Neural progenitor cell (in vitro differentiated cells): ENCODE results near the gene SMCO1. TPM values are rescaled to one million over a fixed set of nuclear protein-coding genes. Genes with fewer than 3 reads are reported as not detected.

Experiments used
- DNase-seq: peaks from one replicate; pipeline ENCODE4 v3.0.0-alpha.2; 2016; ENCODE audit warnings: low spot score
- H2AFZ ChIP-seq: fragments of 200-600 bp; sonication (generic); replicated peaks from 2 replicates; pipeline ENCODE4 v1.6.1; 2016; ENCODE audit warnings: antibody characterized with exemption
- H3F3A ChIP-seq: fragments of 200-600 bp; sonication (generic); 2 replicates; pipeline ENCODE4 v1.6.1; 2016; ENCODE audit warnings: antibody characterized with exemption, low read depth
- H3K27ac ChIP-seq: fragments of 200-600 bp; sonication (generic); 2 replicates; pipeline ENCODE4 v1.5.1; 2016; ENCODE audit warnings: mild to moderate bottlenecking
- H3K27me3 ChIP-seq: fragments of 200-600 bp; sonication (generic); 2 replicates; pipeline ENCODE4 v1.6.1; 2016; ENCODE audit warnings: mild to moderate bottlenecking, moderate library complexity
- H3K36me3 ChIP-seq: fragments of 200-600 bp; sonication (generic); 2 replicates; pipeline ENCODE4 v1.5.1; 2016
- H3K4me1 ChIP-seq: fragments of 200-600 bp; sonication (generic); 2 replicates; pipeline ENCODE4 v1.6.1; 2016; ENCODE audit warnings: mixed run types
- H3K4me2 ChIP-seq: fragments of 200-600 bp; sonication (generic); 2 replicates; pipeline ENCODE4 v1.6.1; 2016
- H3K4me3 ChIP-seq: fragments of 200-600 bp; sonication (generic); 2 replicates; pipeline ENCODE4 v1.5.1; 2016
- H3K79me2 ChIP-seq: fragments of 200-600 bp; sonication (generic); 2 replicates; pipeline ENCODE4 v1.6.1; 2016; ENCODE audit warnings: low read depth
- H3K9ac ChIP-seq: fragments of 200-600 bp; sonication (generic); 2 replicates; pipeline ENCODE4 v1.6.1; 2016
- H3K9me3 ChIP-seq: fragments of 200-600 bp; sonication (generic); 2 replicates; pipeline ENCODE4 v1.5.1; 2016; ENCODE audit warnings: low read depth
- H4K20me1 ChIP-seq: fragments of 200-600 bp; sonication (generic); 2 replicates; pipeline ENCODE4 v1.6.1; 2016; ENCODE audit warnings: low read depth
- H3K27ac Mint-ChIP-seq: 3 replicates; pipeline ENCODE4 v1.8.0; 2021; ENCODE audit warnings: mixed read lengths
- H3K27me3 Mint-ChIP-seq: 2 replicates; pipeline ENCODE4 v1.8.0; 2022; ENCODE audit warnings: low read depth, mild to moderate bottlenecking, inconsistent platforms, moderate library complexity, mixed read lengths; ENCODE audit not compliant: insufficient read depth
- H3K36me3 Mint-ChIP-seq: 3 replicates; pipeline ENCODE4 v1.8.0; 2021; ENCODE audit warnings: mixed read lengths
- H3K4me1 Mint-ChIP-seq: 3 replicates; pipeline ENCODE4 v1.8.0; 2021; ENCODE audit warnings: mixed read lengths
- H3K4me3 Mint-ChIP-seq: 3 replicates; pipeline ENCODE4 v1.8.0; 2021; ENCODE audit warnings: mild to moderate bottlenecking, moderate library complexity, mixed read lengths
- H3K9me3 Mint-ChIP-seq: 3 replicates; pipeline ENCODE4 v1.8.0; 2020; ENCODE audit warnings: mixed read lengths
- CTCF ChIP-seq: fragments of 200-600 bp; sonication (generic); IDR thresholded peaks from 2 replicates; pipeline ENCODE4 v1.5.1; 2017; ENCODE audit warnings: antibody characterized with exemption, mild to moderate bottlenecking
- EZH2 ChIP-seq: fragments of 200-600 bp; sonication (generic); IDR thresholded peaks from 2 replicates; pipeline ENCODE4 v1.6.1; 2017; ENCODE audit warnings: antibody characterized with exemption, mild to moderate bottlenecking, moderate library complexity
- EZH2phosphoT487 ChIP-seq: fragments of 200-600 bp; sonication (generic); IDR thresholded peaks from 2 replicates; pipeline ENCODE4 v1.6.1; 2017; ENCODE audit warnings: antibody characterized with exemption
- total RNA-seq: library from RNA; depleted of rRNA; stranded (reverse); fragments of >200 nt; gene quantifications from 2 replicates; pipeline ENCODE4 v1.2.3, GENCODE V29; 2015; ENCODE audit warnings: low replicate concordance

SMCO1 gene
- total RNA-seq, 1 donor from 2014 or later = not detected

GRCh38 chr3:196547067-196547466 is 31.9 kb upstream of the SMCO1 start:
- H2AFZ ChIP-seq = no peak overlapping the region
- H3K4me1 ChIP-seq = no peaks in the 10 kb centered on the region
- Mint-ChIP-seq H3K4me3 (no peak overlapping the region), H3K27ac (no peak overlapping the region), H3K27me3 (peaks cover 2% of the 10 kb centered on the region), H3K36me3 (peaks cover 8% of the 10 kb centered on the region), H3K4me1 (no peaks in the 10 kb centered on the region), H3K9me3 (peaks cover 29% of the 10 kb centered on the region)
- H4K20me1 ChIP-seq = no peaks in the 10 kb centered on the region
- H3K36me3 ChIP-seq = no peaks in the 10 kb centered on the region
- no peaks in the 10 kb centered on the region for H3K27me3 ChIP-seq
- no peak overlapping the region for H3K4me2 ChIP-seq
- no peaks in the 10 kb centered on the region for H3F3A ChIP-seq
- H3K9me3 ChIP-seq = no peaks in the 10 kb centered on the region
- no peak overlapping the region for H3K9ac ChIP-seq
- no peak for DNase-seq
- no peak overlapping the region for H3K27ac ChIP-seq
- H3K79me2 ChIP-seq = no peaks in the 10 kb centered on the region
- H3K4me3 ChIP-seq = no peak overlapping the region
- TF ChIP-seq CTCF (no peak), EZH2phosphoT487 (no peak), EZH2 (no peak)

GRCh38 chr3:196546537-196546936 is 31.4 kb upstream of the SMCO1 start:
- DNase-seq = no peak
- H3K9me3 Mint-ChIP-seq = peaks cover 29% of the 10 kb centered on the region
- H3K4me2 ChIP-seq = no peak overlapping the region
- H3K4me3 ChIP-seq = no peak overlapping the region
- no peaks in the 10 kb centered on the region for H3K36me3 ChIP-seq
- H3K4me1 Mint-ChIP-seq = no peaks in the 10 kb centered on the region
- H3K79me2 ChIP-seq = no peaks in the 10 kb centered on the region
- no peak overlapping the region for H3K9ac ChIP-seq
- H3K9me3 ChIP-seq = no peaks in the 10 kb centered on the region
- no peaks in the 10 kb centered on the region for H3K4me1 ChIP-seq
- no peaks in the 10 kb centered on the region for H3F3A ChIP-seq
- H3K27ac ChIP-seq = no peak overlapping the region
- TF ChIP-seq EZH2phosphoT487 = no peak
- TF ChIP-seq CTCF = no peak
- no peak for TF ChIP-seq EZH2
- H3K36me3 Mint-ChIP-seq = peaks cover 6% of the 10 kb centered on the region
- H3K4me3 Mint-ChIP-seq = no peak overlapping the region
- no peaks in the 10 kb centered on the region for H4K20me1 ChIP-seq
- peaks cover 2% of the 10 kb centered on the region for H3K27me3 Mint-ChIP-seq
- no peaks in the 10 kb centered on the region for H3K27me3 ChIP-seq
- no peak overlapping the region for H3K27ac Mint-ChIP-seq
- no peak overlapping the region for H2AFZ ChIP-seq

GRCh38 chr3:196544491-196544992 is 29.4 kb upstream of the SMCO1 start:
- Histone ChIP-seq H3K79me2 (no peaks in the 10 kb centered on the region), H3K4me1 (no peaks in the 10 kb centered on the region), H4K20me1 (no peaks in the 10 kb centered on the region), H3K9ac (no peak overlapping the region), H3K27ac (no peak overlapping the region), H3K4me2 (no peak overlapping the region), H3K36me3 (no peaks in the 10 kb centered on the region), H3K27me3 (no peaks in the 10 kb centered on the region), H3K4me3 (no peak overlapping the region), H3K9me3 (no peaks in the 10 kb centered on the region), H3F3A (no peaks in the 10 kb centered on the region), H2AFZ (no peak overlapping the region)
- TF ChIP-seq EZH2 (no peak), CTCF (no peak), EZH2phosphoT487 (no peak)
- peaks cover 19% of the 10 kb centered on the region for H3K9me3 Mint-ChIP-seq
- no peak overlapping the region for H3K4me3 Mint-ChIP-seq
- H3K27me3 Mint-ChIP-seq = peaks cover 5% of the 10 kb centered on the region
- no peak for DNase-seq
- no peak overlapping the region for H3K27ac Mint-ChIP-seq
- no peaks in the 10 kb centered on the region for H3K4me1 Mint-ChIP-seq
- peaks cover 1% of the 10 kb centered on the region for H3K36me3 Mint-ChIP-seq
